ENCODE data around the gene RHOV.

The RHOV gene

DNA sequence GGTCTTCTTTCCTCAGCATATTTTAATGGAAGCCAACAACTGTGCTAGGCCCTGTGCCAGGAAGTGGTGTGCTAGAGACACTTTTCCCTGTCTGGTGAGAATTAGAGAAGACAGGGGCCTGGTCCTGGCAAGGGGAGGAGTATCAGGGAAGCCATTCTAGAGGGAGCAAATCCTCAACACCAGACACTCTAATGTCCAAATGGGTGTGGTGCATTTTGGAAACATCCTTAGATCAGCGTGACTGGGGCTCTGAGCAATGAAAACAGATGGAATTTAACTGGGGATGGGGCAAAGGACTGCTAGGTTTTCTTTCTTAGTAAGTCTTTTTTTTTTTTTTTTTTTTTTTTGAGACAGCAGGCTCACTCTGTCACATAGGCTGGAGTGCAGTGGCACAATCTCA, 12.6 kb upstream of the RHOV start:
- no peak for DNase-seq (ENCODE audit: low read depth)
- TF ChIP-seq, protein P1, sequence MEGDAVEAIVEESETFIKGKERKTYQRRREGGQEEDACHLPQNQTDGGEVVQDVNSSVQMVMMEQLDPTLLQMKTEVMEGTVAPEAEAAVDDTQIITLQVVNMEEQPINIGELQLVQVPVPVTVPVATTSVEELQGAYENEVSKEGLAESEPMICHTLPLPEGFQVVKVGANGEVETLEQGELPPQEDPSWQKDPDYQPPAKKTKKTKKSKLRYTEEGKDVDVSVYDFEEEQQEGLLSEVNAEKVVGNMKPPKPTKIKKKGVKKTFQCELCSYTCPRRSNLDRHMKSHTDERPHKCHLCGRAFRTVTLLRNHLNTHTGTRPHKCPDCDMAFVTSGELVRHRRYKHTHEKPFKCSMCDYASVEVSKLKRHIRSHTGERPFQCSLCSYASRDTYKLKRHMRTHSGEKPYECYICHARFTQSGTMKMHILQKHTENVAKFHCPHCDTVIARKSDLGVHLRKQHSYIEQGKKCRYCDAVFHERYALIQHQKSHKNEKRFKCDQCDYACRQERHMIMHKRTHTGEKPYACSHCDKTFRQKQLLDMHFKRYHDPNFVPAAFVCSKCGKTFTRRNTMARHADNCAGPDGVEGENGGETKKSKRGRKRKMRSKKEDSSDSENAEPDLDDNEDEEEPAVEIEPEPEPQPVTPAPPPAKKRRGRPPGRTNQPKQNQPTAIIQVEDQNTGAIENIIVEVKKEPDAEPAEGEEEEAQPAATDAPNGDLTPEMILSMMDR (IDR thresholded peaks at IDR 0.05; ENCODE audit: low read length, missing control alignments): no peak
- no peak overlapping the region for H3K4me3 ChIP-seq (replicated peaks; ENCODE audit: low read depth, low read length)

DNA sequence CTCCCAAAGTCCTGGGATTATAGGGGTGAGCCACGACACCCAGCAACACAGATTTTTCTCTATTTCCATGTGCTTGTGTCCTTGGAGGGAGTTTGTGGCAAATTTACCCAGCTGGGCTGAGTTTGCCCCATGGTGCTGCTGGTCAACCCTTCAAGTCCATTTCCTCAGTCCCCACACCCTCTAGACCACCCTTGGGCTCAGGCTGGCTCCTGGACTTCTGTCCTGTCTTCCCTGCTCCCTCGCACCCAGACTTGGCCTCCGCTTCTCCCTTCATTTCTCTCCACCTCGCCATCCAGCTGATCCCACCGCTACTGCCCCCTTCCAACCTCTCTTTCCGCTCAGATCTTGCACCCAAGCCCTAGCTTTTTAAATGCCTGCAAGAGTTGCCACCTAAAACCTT, 7.3 kb upstream of the RHOV start:
- TF ChIP-seq, protein P1 (IDR thresholded peaks at IDR 0.05; ENCODE audit: low read length, missing control alignments): no peak
- no peak for DNase-seq (ENCODE audit: low read depth)
- no peak overlapping the region for H3K4me3 ChIP-seq (replicated peaks; ENCODE audit: low read depth, low read length)

- TF ChIP-seq, protein P1 (IDR thresholded peaks at IDR 0.05; ENCODE audit: low read length, missing control alignments): no peak
- DNase-seq (ENCODE audit: low read depth): no peak
- H3K4me3 ChIP-seq (replicated peaks; ENCODE audit: low read depth, low read length): no peak overlapping the region
These were observed 5.6 kb upstream of the RHOV start for GRCh38 chr15:40879609-40880008.

GRCh38 chr15:40878785-40879184, 4.8 kb upstream of the RHOV start:
- TF ChIP-seq, protein P1 (IDR thresholded peaks at IDR 0.05; ENCODE audit: low read length, missing control alignments): no peak
- no peak overlapping the region for H3K4me3 ChIP-seq (replicated peaks; ENCODE audit: low read depth, low read length)
- peak; percentile 32 for DNase-seq (ENCODE audit: low read depth)

DNA sequence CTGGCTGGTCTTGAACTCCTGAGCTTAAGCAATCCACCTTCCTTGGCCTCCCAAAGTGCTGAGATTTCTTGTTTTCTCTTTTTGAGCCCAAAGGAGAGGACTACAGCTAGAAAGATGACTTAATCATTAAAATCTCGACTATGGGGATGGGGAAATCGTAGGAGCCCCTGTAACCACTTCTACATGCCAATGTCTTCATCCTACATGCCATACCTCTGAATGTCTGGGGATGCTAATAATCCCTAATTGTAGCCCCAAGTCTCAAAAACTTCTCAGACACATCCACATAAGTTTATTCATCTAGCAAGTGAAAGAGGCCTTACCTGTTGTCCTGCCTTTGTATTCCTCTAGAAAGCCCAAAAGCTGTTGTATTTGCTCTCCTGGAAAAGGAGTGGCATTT, 3.7 kb upstream of the RHOV start:
- TF ChIP-seq, protein P1 (IDR thresholded peaks at IDR 0.05; ENCODE audit: low read length, missing control alignments): no peak
- no peak overlapping the region for H3K4me3 ChIP-seq (replicated peaks; ENCODE audit: low read depth, low read length)
- no peak for DNase-seq (ENCODE audit: low read depth)

DNA sequence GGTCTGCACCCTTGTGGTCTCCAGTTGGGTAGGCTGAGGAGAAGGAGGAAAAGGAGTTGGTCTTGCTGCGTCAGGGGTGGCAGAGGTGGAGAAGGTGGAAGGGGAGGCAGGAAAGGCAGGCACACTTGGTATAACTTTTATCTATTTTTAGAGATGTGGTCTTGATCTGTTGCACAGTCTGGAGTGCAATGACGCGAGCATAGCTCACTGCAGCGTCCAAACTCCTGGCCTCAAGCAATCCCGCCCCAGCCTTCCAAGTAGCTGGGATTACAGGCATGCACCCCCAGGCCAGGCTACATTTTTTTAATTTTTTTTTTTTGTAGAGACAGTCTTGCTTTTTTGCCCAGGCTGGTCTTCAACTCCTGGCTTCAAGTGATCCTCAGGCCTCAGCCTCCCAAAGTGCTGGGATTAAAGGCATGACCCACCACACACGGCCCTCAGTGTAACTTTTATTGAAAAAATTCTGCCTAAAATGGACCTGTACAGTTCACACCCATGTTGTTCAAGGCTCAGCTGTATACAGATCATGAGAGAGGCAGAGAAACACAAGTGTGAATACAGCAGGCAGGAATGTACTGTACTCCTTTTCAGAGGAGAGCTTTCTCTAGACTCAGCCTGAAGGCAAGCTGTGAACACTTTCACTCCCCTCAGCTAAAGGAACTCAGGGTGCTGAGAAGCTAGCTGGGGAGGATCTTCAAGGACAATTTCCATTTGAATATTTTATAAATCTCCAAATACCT, 2.1 kb upstream of the RHOV start:
- no peak overlapping the region for H3K4me3 ChIP-seq (replicated peaks; ENCODE audit: low read depth, low read length)
- TF ChIP-seq, protein P1 (IDR thresholded peaks at IDR 0.05; ENCODE audit: low read length, missing control alignments): no peak
- DNase-seq (ENCODE audit: low read depth): no peak
